Ovary (tissue), 3 donors: ENCODE results near the gene THSD4.

ENCODE experiments used
- POLR2A ChIP-seq: fragments of 450-650 bp; IDR thresholded peaks from one replicate; pipeline ENCODE4 v1.6.1; 2017; ENCODE audit warnings: antibody characterized with exemption, mild to moderate bottlenecking, moderate library complexity
- TF ChIP-seq, protein P1 (sequence below), 3 donors: fragments of 450-650 bp in 2 of 3; fragments of 200-600 bp in 1 of 3; IDR thresholded peaks; one replicate each; pipeline versions ENCODE4 v1.5.1 to v1.8.0; 2016 to 2022; ENCODE audit warnings: antibody characterized with exemption in 3 of 3, mild to moderate bottlenecking in 1 of 3
- donor health status: DM: no; HTN: no; CAD: no.

GRCh38 chr15:71375934-71376333, 260.7 kb downstream of the THSD4 start:
- TF ChIP-seq, protein P1, sequence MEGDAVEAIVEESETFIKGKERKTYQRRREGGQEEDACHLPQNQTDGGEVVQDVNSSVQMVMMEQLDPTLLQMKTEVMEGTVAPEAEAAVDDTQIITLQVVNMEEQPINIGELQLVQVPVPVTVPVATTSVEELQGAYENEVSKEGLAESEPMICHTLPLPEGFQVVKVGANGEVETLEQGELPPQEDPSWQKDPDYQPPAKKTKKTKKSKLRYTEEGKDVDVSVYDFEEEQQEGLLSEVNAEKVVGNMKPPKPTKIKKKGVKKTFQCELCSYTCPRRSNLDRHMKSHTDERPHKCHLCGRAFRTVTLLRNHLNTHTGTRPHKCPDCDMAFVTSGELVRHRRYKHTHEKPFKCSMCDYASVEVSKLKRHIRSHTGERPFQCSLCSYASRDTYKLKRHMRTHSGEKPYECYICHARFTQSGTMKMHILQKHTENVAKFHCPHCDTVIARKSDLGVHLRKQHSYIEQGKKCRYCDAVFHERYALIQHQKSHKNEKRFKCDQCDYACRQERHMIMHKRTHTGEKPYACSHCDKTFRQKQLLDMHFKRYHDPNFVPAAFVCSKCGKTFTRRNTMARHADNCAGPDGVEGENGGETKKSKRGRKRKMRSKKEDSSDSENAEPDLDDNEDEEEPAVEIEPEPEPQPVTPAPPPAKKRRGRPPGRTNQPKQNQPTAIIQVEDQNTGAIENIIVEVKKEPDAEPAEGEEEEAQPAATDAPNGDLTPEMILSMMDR (IDR thresholded peaks at IDR 0.05) = no peak
- no peak for TF ChIP-seq POLR2A
